Neural cell (in vitro differentiated cells): ENCODE measurements around the gene GARIN5A. TPM values are rescaled to one million over a fixed set of nuclear protein-coding genes. Genes with fewer than 3 reads are reported as not detected.

Source experiments
- H2AFZ ChIP-seq: fragments of 200-600, 300-800 bp; sonication (generic), shearing (Covaris generic); 2 replicates; pipeline ENCODE4 v1.6.0; 2014; ENCODE audit warnings: low read depth, mild to moderate bottlenecking, antibody characterized with exemption, low read length, moderate library complexity
- H3F3A ChIP-seq: fragments of 200-600 bp; shearing (Covaris generic); 2 replicates; pipeline ENCODE4 v1.6.1; 2016; ENCODE audit warnings: mild to moderate bottlenecking, moderate library complexity, mixed read lengths, antibody characterized with exemption, low read length; ENCODE audit not compliant: insufficient read depth, poor library complexity, severe bottlenecking
- H3K27ac ChIP-seq: fragments of 200-600, 300-800 bp; sonication (generic), shearing (Covaris generic); 2 replicates; pipeline ENCODE4 v1.5.1; 2014; ENCODE audit warnings: mild to moderate bottlenecking, low read length, moderate library complexity
- H3K27me3 ChIP-seq: fragments of 300-800, 200-600 bp; sonication (generic), shearing (Covaris generic); 2 replicates; pipeline ENCODE4 v1.6.0; 2014; ENCODE audit warnings: mild to moderate bottlenecking, low read depth, low read length, moderate library complexity; ENCODE audit not compliant: insufficient read depth
- H3K36me3 ChIP-seq: fragments of 300-800, 200-600 bp; sonication (generic), shearing (Covaris generic); 2 replicates; pipeline ENCODE4 v1.5.1; 2014; ENCODE audit warnings: mild to moderate bottlenecking, antibody characterized with exemption, low read length, moderate library complexity; ENCODE audit not compliant: insufficient read depth
- H3K4me2 ChIP-seq: fragments of 300-800, 200-600 bp; sonication (generic), shearing (Covaris generic); 2 replicates; pipeline ENCODE4 v1.6.0; 2014; ENCODE audit warnings: mild to moderate bottlenecking, low read length
- H3K4me3 ChIP-seq: fragments of 300-800, 200-600 bp; sonication (generic), shearing (Covaris generic); 2 replicates; pipeline ENCODE4 v1.5.1; 2014; ENCODE audit warnings: mild to moderate bottlenecking, low read length, moderate library complexity
- H3K79me2 ChIP-seq: fragments of 200-600 bp; shearing (Covaris generic); replicated peaks from 2 replicates; pipeline ENCODE4 v1.6.0; 2014; ENCODE audit warnings: mild to moderate bottlenecking, low read length, moderate library complexity; ENCODE audit not compliant: insufficient read depth
- H3K9ac ChIP-seq: fragments of 300-800, 200-600 bp; sonication (generic), shearing (Covaris generic); 2 replicates; pipeline ENCODE4 v1.6.1; 2016; ENCODE audit warnings: mild to moderate bottlenecking, low read length, mixed read lengths
- H3K9me2 ChIP-seq: fragments of 200-600 bp; shearing (Covaris generic); 2 replicates; pipeline ENCODE4 v1.6.1; 2016; ENCODE audit warnings: mild to moderate bottlenecking, low read length, mixed read lengths; ENCODE audit not compliant: insufficient read depth
- H3K9me3 ChIP-seq: fragments of 200-600, 300-800 bp; sonication (generic), shearing (Covaris generic); 2 replicates; pipeline ENCODE4 v1.6.1; 2016; ENCODE audit warnings: mild to moderate bottlenecking, mixed run types, low read length, moderate library complexity, mixed read lengths
- H4K20me1 ChIP-seq: fragments of 200-600 bp; shearing (Covaris generic); 2 replicates; pipeline ENCODE4 v1.6.1; 2016; ENCODE audit warnings: mild to moderate bottlenecking, mixed run types; ENCODE audit not compliant: insufficient read depth
- CTCF ChIP-seq: fragments of 450-650 bp; IDR thresholded peaks from 2 replicates; pipeline ENCODE4 v1.5.1; 2014; ENCODE audit warnings: antibody characterized with exemption, mild to moderate bottlenecking, moderate library complexity; ENCODE audit not compliant: poor library complexity, severe bottlenecking
- EP300 ChIP-seq: fragments of 450-650 bp; conservative IDR thresholded peaks from 2 replicates; pipeline ENCODE4 v1.6.1; 2014; ENCODE audit warnings: antibody characterized with exemption, mild to moderate bottlenecking, moderate library complexity; ENCODE audit not compliant: poor library complexity, severe bottlenecking
- EZH2 ChIP-seq: fragments of 200-600, 300-800 bp; shearing (Covaris generic), sonication (generic); IDR thresholded peaks from 2 replicates; pipeline ENCODE4 v1.6.1; 2014; ENCODE audit warnings: antibody characterized with exemption, low read length, borderline replicate concordance, mild to moderate bottlenecking; ENCODE audit not compliant: insufficient read depth, poor library complexity, severe bottlenecking
- MXI1 ChIP-seq: fragments of 450-650 bp; conservative IDR thresholded peaks from 2 replicates; pipeline ENCODE4 v1.6.1; 2014; ENCODE audit warnings: antibody characterized with exemption, mild to moderate bottlenecking; ENCODE audit not compliant: poor library complexity, severe bottlenecking
- POLR2AphosphoS5 ChIP-seq: IDR thresholded peaks from 2 replicates; pipeline ENCODE4 v1.6.1; 2012
- RAD21 ChIP-seq: fragments of 450-650 bp; conservative IDR thresholded peaks from 2 replicates; pipeline ENCODE4 v1.6.1; 2014; ENCODE audit warnings: antibody characterized with exemption, mild to moderate bottlenecking, moderate library complexity
- SMC3 ChIP-seq: fragments of 450-650 bp; conservative IDR thresholded peaks from 2 replicates; pipeline ENCODE4 v1.6.1; 2014; ENCODE audit warnings: antibody characterized with exemption, mild to moderate bottlenecking, moderate library complexity; ENCODE audit not compliant: poor library complexity
- TAF1 ChIP-seq: IDR thresholded peaks from 2 replicates; pipeline ENCODE4 v1.6.1; 2012; ENCODE audit warnings: low read depth
- polyA plus RNA-seq: library from polyadenylated mRNA; depleted of rRNA; stranded (reverse); fragments of >200 nt; gene quantifications from 2 replicates; pipeline ENCODE4 v1.2.3, GENCODE V29; 2014
- TF ChIP-seq, protein P1 (sequence below): IDR thresholded peaks from 2 replicates; pipeline ENCODE4 v1.6.1; 2012; ENCODE audit warnings: borderline replicate concordance

GARIN5A gene
- polyA plus RNA-seq, 1 donor from 2014 or later, result 3.3 TPM

DNA sequence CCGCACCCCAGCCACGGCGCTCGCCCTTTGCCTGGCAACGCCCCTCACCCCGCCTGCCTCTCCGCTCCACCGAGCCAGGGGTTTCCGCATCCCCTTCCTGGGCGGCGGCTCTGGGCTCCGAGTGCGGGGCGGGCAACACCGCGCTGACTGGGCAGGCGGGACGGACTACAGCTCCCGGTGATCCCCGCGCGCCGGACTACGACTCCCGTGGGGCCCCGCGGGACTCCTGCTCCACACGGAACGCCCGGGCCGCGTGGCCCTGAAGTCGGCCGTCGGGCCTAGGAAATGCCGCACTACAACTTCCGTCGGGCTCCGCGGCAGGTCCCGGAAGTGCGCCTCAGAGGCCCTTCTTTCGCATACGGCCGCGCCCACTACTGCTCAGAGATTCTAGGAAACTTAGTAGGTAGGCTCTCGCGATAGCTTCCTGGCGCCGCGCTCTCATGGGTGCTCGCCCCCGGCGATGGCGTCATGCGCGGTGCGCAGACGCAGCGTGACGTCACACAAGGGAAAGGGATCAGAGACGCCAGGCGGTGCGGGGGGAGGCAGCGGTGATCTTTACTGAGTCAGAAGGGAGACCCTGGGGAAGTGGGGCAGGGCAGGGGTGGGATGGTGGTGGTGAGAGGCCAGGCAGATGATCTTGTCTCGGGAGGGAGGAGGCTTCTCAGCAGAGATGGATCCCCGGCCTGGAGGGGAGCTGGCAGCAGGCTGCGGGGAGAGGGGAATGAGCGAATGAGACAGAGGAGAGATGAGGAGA is 34.6 kb upstream of the GARIN5A start, which contains the start of gene JOSD2:
Gene JOSD2 (minus strand): TSS at position 123 of the 754 bp plus-strand sequence. CDS start 760 bp downstream, outside the sequence.
- Histone ChIP-seq H3F3A (no peaks in the 10 kb centered on the region), H3K36me3 (no peaks in the 10 kb centered on the region), H3K4me3 (peak within 1 kb of the TSS; percentile 69), H3K9me2 (no peaks in the 10 kb centered on the region), H3K79me2 (no peaks in the 10 kb centered on the region), H3K27me3 (no peaks in the 10 kb centered on the region), H4K20me1 (no peaks in the 10 kb centered on the region), H3K9ac (peak within 1 kb of the TSS; percentile 95), H2AFZ (peak within 1 kb of the TSS; percentile 36), H3K27ac (peak within 1 kb of the TSS; percentile 100), H3K4me2 (peak within 1 kb of the TSS; percentile 81), H3K9me3 (no peaks in the 10 kb centered on the region)
- TF ChIP-seq POLR2AphosphoS5 (peak; percentile 77), TAF1 (no peak), CTCF (peak; percentile 27), EZH2 (no peak), EP300 (no peak), RAD21 (peak; percentile 49), MXI1 (peak; percentile 92), SMC3 (no peak)
- TF ChIP-seq, protein P1, sequence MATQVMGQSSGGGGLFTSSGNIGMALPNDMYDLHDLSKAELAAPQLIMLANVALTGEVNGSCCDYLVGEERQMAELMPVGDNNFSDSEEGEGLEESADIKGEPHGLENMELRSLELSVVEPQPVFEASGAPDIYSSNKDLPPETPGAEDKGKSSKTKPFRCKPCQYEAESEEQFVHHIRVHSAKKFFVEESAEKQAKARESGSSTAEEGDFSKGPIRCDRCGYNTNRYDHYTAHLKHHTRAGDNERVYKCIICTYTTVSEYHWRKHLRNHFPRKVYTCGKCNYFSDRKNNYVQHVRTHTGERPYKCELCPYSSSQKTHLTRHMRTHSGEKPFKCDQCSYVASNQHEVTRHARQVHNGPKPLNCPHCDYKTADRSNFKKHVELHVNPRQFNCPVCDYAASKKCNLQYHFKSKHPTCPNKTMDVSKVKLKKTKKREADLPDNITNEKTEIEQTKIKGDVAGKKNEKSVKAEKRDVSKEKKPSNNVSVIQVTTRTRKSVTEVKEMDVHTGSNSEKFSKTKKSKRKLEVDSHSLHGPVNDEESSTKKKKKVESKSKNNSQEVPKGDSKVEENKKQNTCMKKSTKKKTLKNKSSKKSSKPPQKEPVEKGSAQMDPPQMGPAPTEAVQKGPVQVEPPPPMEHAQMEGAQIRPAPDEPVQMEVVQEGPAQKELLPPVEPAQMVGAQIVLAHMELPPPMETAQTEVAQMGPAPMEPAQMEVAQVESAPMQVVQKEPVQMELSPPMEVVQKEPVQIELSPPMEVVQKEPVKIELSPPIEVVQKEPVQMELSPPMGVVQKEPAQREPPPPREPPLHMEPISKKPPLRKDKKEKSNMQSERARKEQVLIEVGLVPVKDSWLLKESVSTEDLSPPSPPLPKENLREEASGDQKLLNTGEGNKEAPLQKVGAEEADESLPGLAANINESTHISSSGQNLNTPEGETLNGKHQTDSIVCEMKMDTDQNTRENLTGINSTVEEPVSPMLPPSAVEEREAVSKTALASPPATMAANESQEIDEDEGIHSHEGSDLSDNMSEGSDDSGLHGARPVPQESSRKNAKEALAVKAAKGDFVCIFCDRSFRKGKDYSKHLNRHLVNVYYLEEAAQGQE, result peak; percentile 42

- TF ChIP-seq CTCF (no peak), EZH2 (no peak), EP300 (peak; percentile 89), TAF1 (no peak), POLR2AphosphoS5 (no peak), MXI1 (peak; percentile 99), SMC3 (peak; percentile 67), RAD21 (no peak)
- TF ChIP-seq, protein P1, result no peak
- H3K9me2 ChIP-seq, result no peaks in the 10 kb centered on the region
- H3F3A ChIP-seq, result no peaks in the 10 kb centered on the region
- H3K79me2 ChIP-seq, result no peaks in the 10 kb centered on the region
- no peaks in the 10 kb centered on the region for H3K9me3 ChIP-seq
- no peaks in the 10 kb centered on the region for H3K36me3 ChIP-seq
- peak overlapping the region; percentile 95 for H3K9ac ChIP-seq
- no peak overlapping the region for H3K4me2 ChIP-seq
- H3K27ac ChIP-seq, result peak overlapping the region; percentile 100
- H4K20me1 ChIP-seq, result no peaks in the 10 kb centered on the region
- no peak overlapping the region for H2AFZ ChIP-seq
- peak overlapping the region; percentile 69 for H3K4me3 ChIP-seq
- H3K27me3 ChIP-seq, result no peaks in the 10 kb centered on the region
These were observed 34.0 kb upstream of the GARIN5A start for GRCh38 chr19:50510700-50511068.
